Heart right ventricle (tissue), 16 donors: ENCODE results near the gene TNFRSF4. TPM values are rescaled to one million over a fixed set of nuclear protein-coding genes. Genes with fewer than 3 reads are reported as not detected.

ENCODE experiments used
- ATAC-seq, 8 donors: fragments of 200-7000 bp; cut with Tn5 transposase; one replicate each; pipeline ENCODE4 v1.9.1; 2020; ENCODE audit warnings: mild to moderate bottlenecking in 8 of 8, moderate library complexity in 8 of 8, moderate number of reproducible peaks in 1 of 8
- DNase-seq, 2 donors: peaks; one replicate each; pipeline ENCODE4 v3.0.0-alpha.2; 2020
- H3K27ac ChIP-seq, 10 donors: fragments of 200-600 bp; sonication (generic) in 2 of 10; one replicate each; pipeline versions ENCODE4 v1.5.0 to v1.8.0; 2020 to 2022; ENCODE audit warnings: mild to moderate bottlenecking in 3 of 10
- H3K27me3 ChIP-seq, 7 donors: fragments of 200-600 bp; one replicate each; pipeline ENCODE4 v1.8.0; 2021 to 2022; ENCODE audit warnings: mild to moderate bottlenecking in 2 of 7
- H3K36me3 ChIP-seq, 9 donors: fragments of 200-600 bp; sonication (generic) in 1 of 9; one replicate each; pipeline versions ENCODE4 v1.5.0 to v1.8.0; 2020 to 2022; ENCODE audit warnings: mild to moderate bottlenecking in 2 of 9
- H3K4me1 ChIP-seq, 9 donors: fragments of 200-600 bp; sonication (generic) in 1 of 9; one replicate each; pipeline versions ENCODE4 v1.5.0 to v1.8.0; 2020 to 2022; ENCODE audit warnings: mild to moderate bottlenecking in 4 of 9
- H3K4me3 ChIP-seq, 10 donors: fragments of 200-600 bp; sonication (generic) in 2 of 10; one replicate each; pipeline versions ENCODE4 v1.5.0 to v1.8.0; 2020 to 2022; ENCODE audit warnings: mild to moderate bottlenecking in 7 of 10, moderate library complexity in 2 of 10
- H3K9me3 ChIP-seq, 11 donors: fragments of 200-600 bp in 10 of 11; sonication (generic) in 2 of 11; one replicate each; pipeline versions ENCODE4 v1.5.0 to v1.8.0; 2013 to 2022; ENCODE audit warnings: mild to moderate bottlenecking in 2 of 11, control low read depth in 1 of 11, moderate library complexity in 1 of 11
- CTCF ChIP-seq, 9 donors: fragments of 200-600 bp; sonication (generic) in 2 of 9; IDR thresholded peaks; one replicate each; pipeline versions ENCODE4 v1.5.0 to v1.8.0; 2021 to 2022; ENCODE audit warnings: antibody characterized with exemption in 9 of 9, mild to moderate bottlenecking in 5 of 9, moderate library complexity in 1 of 9
- WGBS, 2 donors: extraction: QIAGEN DNeasy Blood & Tissue Kit; methylation state at CpG; one replicate each; pipeline ENCODE4 v1.1.7; 2013; ENCODE audit warnings: inconsistent platforms in 1 of 2; 5-methylcytosine and 5-hydroxymethylcytosine counted together
- intact Hi-C, 10 donors: fragments of 100-400 bp; cut with DNase I; formaldehyde crosslinking; loops; one replicate each; pipeline versions ENCODE4 v1.11.1 to v1.14.2; 2022
- polyA plus RNA-seq, 2 donors: library from polyadenylated mRNA; stranded (reverse); fragments of 200-250 nt; gene quantifications; one replicate each; pipeline ENCODE4 v1.2.3, GENCODE V29; 2013
- total RNA-seq, 10 donors: library from RNA; stranded (reverse); fragmentation: NEBNext Ultra II Directional in 3 of 10; extraction: Animal tissue kit (Norgen Biotek cat#: 25700) in 3 of 10; gene quantifications; one replicate each; pipeline versions ENCODE4 v1.2.1 to v1.2.4, GENCODE V29; 2021 to 2023
- donor health status: Arrhythmogenic right ventricular cardiomyopathy.
- donor health status: ischemic (EF 13 %, LVEDD 7.1; RV severe dilation, severe dysfunction).
- donor health status: healthy with polysubstance abuse.
- donor health status: DM: no; HTN: yes; CAD: no.
- donor health status: DM: no; HTN: no; CAD: no.
- donor health status: ischemic (EF 25% LVEDD 6.9; RV normal size, moderate dysfunction).
- donor health status: ischemic (EF 25% LVEDD 5.7; RV mildly dilated, moderate dysfunction).
- donor health status: healthy.
- donor health status: DM: yes; HTN: yes; CAD: no.
- donor health status: Ischemic cardiomyopathy.
- donor health status: ischemic (EF 35%, LVEDD 5.7; RV mildly dilated, moderate dysfunction).
- donor health status: nonischemic (EF 11% LVEDD 7.7; RV severe dilation, severe dysfunction).
- donor health status: DM: yes; HTN: yes; CAD: no.
- donor health status: PGD.
- donor health status: ischemic (EF 29% LVEDD 5.4; RV normal size, mild dysfunction).
- donor health status: nonischemic (EF 23%, LVEDD 6.1; RV moderate dilation, normal function).

The TNFRSF4 gene
- total and polyA plus RNA-seq, 12 donors = 0.52 to 24.8 (median 5.0) TPM

- Histone ChIP-seq H3K9me3 (no peaks in the 10 kb centered on the region), H3K36me3 (no peaks in the 10 kb centered on the region), H3K4me3 (no peak overlapping the region), H3K4me1 (peaks cover 0 to 21% (median 7%) of the 10 kb centered on the region in 9 donors), H3K27ac (no peak overlapping the region), H3K27me3 (peaks cover 0 to 58% (median 42%) of the 10 kb centered on the region in 7 donors)
- DNase-seq (peak in 1 of 2 donors; percentile 11), ATAC-seq (no peak)
- WGBS, 2 donors = 77 to 79% methylated on average over 51 of the region's 51 CpGs
- intact Hi-C loops = no loop called here
- TF ChIP-seq CTCF (IDR thresholded peaks at IDR 0.05) = no peak
These were observed 33.7 kb downstream of the TNFRSF4 start for GRCh38 chr1:1179983-1180861.

DNA sequence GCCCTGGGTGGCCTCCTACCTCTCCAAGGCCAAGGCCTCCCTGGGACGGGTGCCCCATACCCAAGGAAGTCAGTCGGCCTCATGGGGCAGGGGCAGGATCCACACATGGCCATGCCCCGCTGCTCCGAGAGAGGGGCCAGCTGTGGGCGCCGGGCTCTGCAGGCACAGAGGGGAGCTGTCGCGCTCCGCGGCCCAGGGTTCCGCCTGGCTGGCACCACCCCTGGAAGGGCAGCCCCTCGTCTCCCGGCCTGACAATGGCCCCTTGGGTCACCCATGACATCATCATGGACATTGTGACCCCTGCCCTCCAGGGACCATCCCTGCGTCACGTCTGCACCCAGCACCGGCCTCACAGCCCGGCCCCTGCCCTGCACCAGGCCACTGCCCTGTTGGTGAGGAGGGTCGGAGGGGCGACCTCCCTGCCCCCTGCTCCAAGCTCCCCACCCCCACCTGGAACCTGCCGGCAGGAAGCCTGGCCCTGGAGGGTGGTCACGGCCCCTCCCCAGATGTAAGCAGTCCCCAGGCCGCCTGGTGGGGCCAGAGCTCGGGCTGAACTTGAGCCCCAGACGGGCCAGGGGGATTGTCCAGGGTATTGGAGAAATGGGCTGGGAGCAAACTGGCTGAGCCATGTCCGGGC is 34.5 kb downstream of the TNFRSF4 start:
- no peaks in the 10 kb centered on the region for H3K36me3 ChIP-seq
- H3K9me3 ChIP-seq = no peaks in the 10 kb centered on the region
- ATAC-seq = no peak
- no peak overlapping the region for H3K4me3 ChIP-seq
- H3K27me3 ChIP-seq = peaks cover 0 to 65% (median 47%) of the 10 kb centered on the region in 7 donors
- DNase-seq = peak in 1 of 2 donors; percentile 9
- intact Hi-C loops = no loop called here
- WGBS, 2 donors = 78 to 81% methylated on average over 25 of the region's 25 CpGs
- H3K27ac ChIP-seq = no peak overlapping the region
- peaks cover 0 to 21% (median 7%) of the 10 kb centered on the region in 9 donors for H3K4me1 ChIP-seq
- no peak for TF ChIP-seq CTCF (IDR thresholded peaks at IDR 0.05)

DNA sequence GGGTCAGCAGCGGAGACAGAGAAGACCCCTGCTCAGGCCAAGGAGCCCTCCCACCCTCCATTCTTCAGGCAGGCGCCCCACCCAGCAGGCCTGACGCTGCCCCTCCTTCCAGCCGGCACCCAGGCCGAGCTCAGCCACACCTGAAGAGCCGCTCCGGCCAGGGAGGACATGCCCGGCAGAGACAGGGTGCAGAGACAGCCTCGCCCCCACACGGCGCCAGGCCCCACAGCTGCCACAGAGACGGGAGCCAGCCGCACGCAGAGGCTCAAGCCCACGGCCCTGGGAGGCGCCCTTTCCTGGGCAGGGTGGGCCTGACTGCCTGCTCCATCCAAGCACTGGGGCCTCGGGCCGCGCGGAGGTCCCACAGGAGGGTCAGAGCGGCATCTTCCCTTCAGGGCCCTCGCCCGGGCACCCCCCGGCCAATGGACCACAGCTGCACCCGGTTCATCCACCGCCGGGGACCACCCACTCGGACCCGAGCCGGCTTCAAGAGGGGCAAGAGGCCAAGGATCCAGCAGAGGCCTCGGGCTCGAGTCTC is 35.1 kb downstream of the TNFRSF4 start:
- no peak overlapping the region for H3K27ac ChIP-seq
- TF ChIP-seq CTCF (IDR thresholded peaks at IDR 0.05) = no peak
- WGBS, 2 donors = 88% methylated on average over 30 to 32 of the region's 32 CpGs
- peaks cover 0 to 22% (median 9%) of the 10 kb centered on the region in 9 donors for H3K4me1 ChIP-seq
- no peaks in the 10 kb centered on the region for H3K36me3 ChIP-seq
- no peaks in the 10 kb centered on the region for H3K9me3 ChIP-seq
- DNase-seq (peak in 1 of 2 donors; percentile 9), ATAC-seq (no peak)
- H3K4me3 ChIP-seq = no peak overlapping the region
- peaks cover 0 to 71% (median 53%) of the 10 kb centered on the region in 7 donors for H3K27me3 ChIP-seq
- intact Hi-C loops = no loop called here

DNA sequence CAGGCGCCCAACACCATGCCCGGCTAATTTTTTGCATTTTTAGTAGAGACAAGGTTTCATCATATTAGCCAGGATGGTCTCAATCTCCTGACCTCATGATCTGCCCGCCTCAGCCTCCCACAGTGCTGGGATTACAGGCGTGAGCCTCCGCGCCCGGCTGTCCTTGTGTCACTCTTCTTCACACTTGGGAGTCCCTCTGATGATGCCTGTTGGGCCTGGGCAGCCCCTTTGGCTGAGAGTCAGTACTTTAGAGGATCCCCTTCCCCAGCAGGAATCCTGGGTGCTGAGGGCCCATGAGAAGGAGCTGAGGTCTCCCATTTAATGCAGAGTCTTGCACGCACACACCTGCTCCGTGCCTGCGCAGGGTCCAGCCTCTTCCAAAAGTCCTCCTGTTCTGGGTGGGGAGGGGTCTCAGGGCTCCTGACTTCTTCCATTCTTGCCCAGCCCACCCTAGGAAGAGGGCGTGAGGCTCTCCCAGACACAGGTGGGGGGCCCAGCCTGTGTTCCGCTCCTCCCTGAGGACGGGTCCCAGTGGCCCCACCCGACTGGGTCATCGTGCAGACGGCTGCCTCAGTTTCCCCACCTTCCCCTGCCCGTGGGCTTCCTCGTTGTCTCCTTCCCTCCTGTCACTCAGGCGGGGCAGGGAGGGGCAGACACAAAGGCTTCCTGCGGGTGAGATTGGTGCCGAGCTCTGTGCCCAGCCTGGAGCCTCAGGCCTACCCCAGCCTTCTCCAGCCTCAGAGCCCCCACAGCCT is 36.3 kb downstream of the TNFRSF4 start:
- Histone ChIP-seq H3K36me3 (no peaks in the 10 kb centered on the region), H3K27me3 (peaks cover 10 to 84% (median 65%) of the 10 kb centered on the region in 7 donors), H3K4me1 (peaks cover 0 to 17% (median 4%) of the 10 kb centered on the region in 9 donors), H3K27ac (no peak overlapping the region), H3K4me3 (no peak overlapping the region), H3K9me3 (no peaks in the 10 kb centered on the region)
- intact Hi-C loops = no loop called here
- no peak for DNase-seq
- ATAC-seq = no peak
- 78 to 84% methylated on average over 21 of the region's 21 CpGs for WGBS, 2 donors
- no peak for TF ChIP-seq CTCF (IDR thresholded peaks at IDR 0.05)
